Prostate gland (tissue), 2 donors: ENCODE measurements around the gene ZBTB7B.

Source experiments
- CTCF ChIP-seq, 4 experiments: fragments of 200-600 bp in 2 of 4; fragments of 450-650 bp in 2 of 4; sonication (generic) in 2 of 4; IDR thresholded peaks; 1 replicate in 3 of 4; 2 replicates in 1 of 4; pipeline ENCODE4 v1.5.1; 2016 to 2019; ENCODE audit warnings: antibody characterized with exemption in 4 of 4, mild to moderate bottlenecking in 2 of 4, moderate library complexity in 2 of 4
- POLR2A ChIP-seq: fragments of 450-650 bp; IDR thresholded peaks from one replicate; pipeline ENCODE4 v1.6.1; 2016; ENCODE audit warnings: antibody characterized with exemption, mild to moderate bottlenecking
- POLR2AphosphoS5 ChIP-seq: sonication (generic); formaldehyde crosslinking; IDR thresholded peaks from one replicate; pipeline ENCODE4 v1.6.1; 2017; ENCODE audit warnings: antibody characterized with exemption

- TF ChIP-seq CTCF (IDR thresholded peaks at IDR 0.05) (peak in 1 of 4 experiments; percentile 26), POLR2A (no peak), POLR2AphosphoS5 (peak; percentile 100)
Measured at GRCh38 chr1:154982897-154983648, 19.5 kb upstream of the ZBTB7B start, which contains the start of gene FLAD1.
